ENCODE results near the gene ANXA2R.

- TF ChIP-seq ZFP3 (CRISPR knock-in tag; IDR thresholded peaks at IDR 0.05) (no peak), PATZ1 (CRISPR knock-in tag; IDR thresholded peaks at IDR 0.05; ENCODE audit: borderline replicate concordance) (no peak), ARNTL (CRISPR knock-in tag; IDR thresholded peaks at IDR 0.05; ENCODE audit: borderline replicate concordance, low read depth) (no peak), PPARA (CRISPR knock-in tag; IDR thresholded peaks at IDR 0.05; ENCODE audit: borderline replicate concordance) (no peak), ZNF8 (CRISPR knock-in tag; IDR thresholded peaks at IDR 0.05) (no peak), CREB5 (CRISPR knock-in tag; IDR thresholded peaks at IDR 0.05; ENCODE audit: low read depth) (no peak), POU6F1 (CRISPR knock-in tag; IDR thresholded peaks at IDR 0.05; ENCODE audit: borderline replicate concordance, low read depth) (no peak), ZNF70 (CRISPR knock-in tag; IDR thresholded peaks at IDR 0.05) (no peak), TSHZ2 (CRISPR knock-in tag; IDR thresholded peaks at IDR 0.05) (no peak), SNAI2 (CRISPR knock-in tag; IDR thresholded peaks at IDR 0.05) (no peak), CSRNP3 (CRISPR knock-in tag; IDR thresholded peaks at IDR 0.05) (no peak), TCF4 (CRISPR knock-in tag; IDR thresholded peaks at IDR 0.05; ENCODE audit: borderline replicate concordance) (no peak), CSDC2 (CRISPR knock-in tag; IDR thresholded peaks at IDR 0.05) (no peak)
These were observed 1.6 kb upstream of the ANXA2R start for GRCh38 chr5:43041669-43042175.
